H1 (cell line): ENCODE results near the gene SPTBN5. TPM values are rescaled to one million over a fixed set of nuclear protein-coding genes. Genes with fewer than 3 reads are reported as not detected.

Experiments used
- CTCF ChIA-PET: fragments of 300-600 bp; sonication (Branson Sonifier 250); formaldehyde crosslinking; loops from one replicate; lab custom pipeline; 2021; ENCODE audit not compliant: partially characterized antibody; lab: Charles Lee
- POLR2A ChIA-PET: fragments of 300-600 bp; sonication (Branson Sonifier 250); formaldehyde crosslinking; loops from one replicate; lab custom pipeline; 2021; ENCODE audit warnings: inconsistent platforms; ENCODE audit not compliant: partially characterized antibody; lab: Charles Lee
- DNase-seq, 2 experiments: peaks; one replicate each; pipeline versions ENCODE4 v3.0.0 to v3.0.0-alpha.2; 2010 to 2022; ENCODE audit warnings: low spot score in 2 of 2, low read depth in 1 of 2, mixed read lengths in 1 of 2
- FAIRE-seq: peaks from 2 replicates; lab custom pipeline; 2011; peaks lifted over from hg19 to GRCh38; lab: Jason Lieb, UNC
- H2AFZ ChIP-seq: 2 replicates; pipeline ENCODE4 v1.8.1; 2012; ENCODE audit warnings: low read length, inconsistent platforms
- H2AK5ac ChIP-seq: 2 replicates; pipeline ENCODE4 v1.6.1; 2013; ENCODE audit warnings: low read depth, low read length
- H2BK120ac ChIP-seq: replicated peaks from 2 replicates; pipeline ENCODE3; 2013; ENCODE audit warnings: low read depth, low read length, inconsistent platforms
- H2BK12ac ChIP-seq: 2 replicates; pipeline ENCODE4 v1.6.1; 2013; ENCODE audit warnings: low read depth, low read length
- H2BK15ac ChIP-seq: 2 replicates; pipeline ENCODE4 v1.6.1; 2013; ENCODE audit warnings: low read length
- H2BK20ac ChIP-seq: 2 replicates; pipeline ENCODE4 v1.6.1; 2013; ENCODE audit warnings: low read length
- H2BK5ac ChIP-seq: 2 replicates; pipeline ENCODE4 v1.6.1; 2013; ENCODE audit warnings: low read depth, low read length
- H3K14ac ChIP-seq: 2 replicates; pipeline ENCODE4 v1.6.1; 2013; ENCODE audit warnings: inconsistent platforms; ENCODE audit not compliant: insufficient read length
- H3K18ac ChIP-seq: 2 replicates; pipeline ENCODE4 v1.6.1; 2013; ENCODE audit warnings: low read length; ENCODE audit errors: extremely low read depth
- H3K23ac ChIP-seq: 2 replicates; pipeline ENCODE4 v1.6.1; 2013; ENCODE audit warnings: inconsistent platforms; ENCODE audit not compliant: insufficient read length
- H3K23me2 ChIP-seq: 2 replicates; pipeline ENCODE4 v1.6.1; 2013; ENCODE audit warnings: low read depth, low read length
- H3K27ac ChIP-seq: 2 replicates; pipeline ENCODE4 v1.6.1; 2011; ENCODE audit warnings: low read depth, low read length, inconsistent platforms
- H3K27me3 ChIP-seq, 4 experiments: replicated peaks in 1 of 4; 1 replicate in 1 of 4; 2 replicates in 3 of 4; pipeline versions ENCODE4 v1.6.1 to v1.8.1; 2011 to 2013; ENCODE audit warnings: low read length in 3 of 4, mild to moderate bottlenecking in 3 of 4, inconsistent platforms in 2 of 4, mixed read lengths in 2 of 4, moderate library complexity in 1 of 4; ENCODE audit not compliant: control insufficient read depth in 3 of 4, insufficient read depth in 3 of 4; ENCODE audit errors: extremely low read depth in 1 of 4
- H3K36me3 ChIP-seq, 4 experiments: 2 replicates each; pipeline versions ENCODE4 v1.6.1 to v1.8.1; 2011 to 2013; ENCODE audit warnings: mild to moderate bottlenecking in 4 of 4, low read length in 3 of 4, moderate library complexity in 2 of 4, control low read depth in 1 of 4, inconsistent platforms in 1 of 4; ENCODE audit not compliant: insufficient read depth in 4 of 4, control insufficient read depth in 2 of 4
- H3K4ac ChIP-seq: replicated peaks from 2 replicates; pipeline ENCODE3; 2013; ENCODE audit warnings: low read length, low read depth, mixed read lengths, inconsistent platforms; ENCODE audit not compliant: insufficient read length
- H3K4me1 ChIP-seq, 4 experiments: replicated peaks in 1 of 4; 1 replicate in 1 of 4; 2 replicates in 3 of 4; pipeline versions ENCODE4 v1.6.1 to v1.8.1; 2011 to 2013; ENCODE audit warnings: low read length in 3 of 4, inconsistent platforms in 2 of 4, mixed read lengths in 1 of 4; ENCODE audit not compliant: insufficient read depth in 4 of 4, control insufficient read depth in 3 of 4
- H3K4me2 ChIP-seq, 2 experiments: 2 replicates each; pipeline versions ENCODE4 v1.6.1 to v1.8.1; 2011 to 2013; ENCODE audit warnings: low read depth in 2 of 2, low read length in 2 of 2, control low read depth in 1 of 2, inconsistent platforms in 1 of 2, mild to moderate bottlenecking in 1 of 2; ENCODE audit not compliant: insufficient read depth in 1 of 2
- H3K4me3 ChIP-seq, 4 experiments: fragments of 200-600, 300-600 bp in 1 of 4; sonication (generic), shearing (Covaris generic), sonication (Bioruptor Twin) in 1 of 4; 2 replicates each; pipeline versions ENCODE4 v1.5.1 to v1.8.1; 2011 to 2016; ENCODE audit warnings: low read length in 4 of 4, low read depth in 3 of 4, control low read depth in 2 of 4, inconsistent platforms in 2 of 4, mild to moderate bottlenecking in 2 of 4, mixed read lengths in 1 of 4, moderate library complexity in 1 of 4; ENCODE audit not compliant: insufficient read depth in 2 of 4; ENCODE audit errors: extremely low read depth in 1 of 4
- H3K56ac ChIP-seq: replicated peaks from 2 replicates; pipeline ENCODE3; 2013; ENCODE audit warnings: low read depth, mild to moderate bottlenecking, mixed read lengths, low read length, inconsistent platforms; ENCODE audit not compliant: insufficient read length
- H3K79me1 ChIP-seq: 2 replicates; pipeline ENCODE4 v1.6.1; 2013; ENCODE audit warnings: low read depth, low read length, control low read depth
- H3K79me2 ChIP-seq, 2 experiments: 2 replicates each; pipeline versions ENCODE4 v1.6.1 to v1.8.1; 2012 to 2013; ENCODE audit warnings: low read length in 2 of 2, mild to moderate bottlenecking in 2 of 2, inconsistent platforms in 1 of 2; ENCODE audit not compliant: insufficient read depth in 2 of 2, control insufficient read depth in 1 of 2
- H3K9ac ChIP-seq, 4 experiments: replicated peaks in 1 of 4; 1 replicate in 1 of 4; 2 replicates in 3 of 4; pipeline versions ENCODE4 v1.6.1 to v1.8.1; 2011 to 2013; ENCODE audit warnings: low read depth in 3 of 4, low read length in 3 of 4, control low read depth in 2 of 4, mild to moderate bottlenecking in 2 of 4, moderate library complexity in 2 of 4, inconsistent platforms in 1 of 4; ENCODE audit errors: extremely low read depth in 1 of 4
- H3K9me3 ChIP-seq, 2 experiments: 2 replicates each; pipeline versions ENCODE4 v1.6.1 to v1.8.1; 2012 to 2013; ENCODE audit warnings: mild to moderate bottlenecking in 2 of 2, moderate library complexity in 2 of 2, control low read depth in 1 of 2, inconsistent platforms in 1 of 2, low read depth in 1 of 2, low read length in 1 of 2, mixed read lengths in 1 of 2; ENCODE audit not compliant: insufficient read depth in 2 of 2
- H4K20me1 ChIP-seq, 2 experiments: replicated peaks in 1 of 2; 2 replicates each; pipeline versions ENCODE3 to v1.8.1; 2011 to 2013; ENCODE audit warnings: inconsistent platforms in 2 of 2, low read length in 2 of 2, mild to moderate bottlenecking in 1 of 2; ENCODE audit not compliant: insufficient read depth in 2 of 2, control insufficient read depth in 1 of 2
- H4K5ac ChIP-seq: 2 replicates; pipeline ENCODE4 v1.6.1; 2013; ENCODE audit warnings: low read length, low read depth, mixed read lengths, inconsistent platforms; ENCODE audit not compliant: insufficient read length
- H4K8ac ChIP-seq: 2 replicates; pipeline ENCODE4 v1.8.0; 2013; ENCODE audit warnings: mild to moderate bottlenecking, moderate library complexity, low read length, inconsistent platforms; ENCODE audit not compliant: insufficient read depth; ENCODE audit errors: extremely low read depth
- H4K91ac ChIP-seq: replicated peaks from 2 replicates; pipeline ENCODE3; 2013; ENCODE audit warnings: low read length, mixed read lengths, inconsistent platforms; ENCODE audit not compliant: insufficient read length
- BRCA1 ChIP-seq: IDR thresholded peaks from 2 replicates; pipeline ENCODE4 v1.6.1; 2012; ENCODE audit warnings: low read depth, low read length, improper control_type of control experiment
- CBX5 ChIP-seq: fragments of 300-800, 300-1000 bp; sonication (generic); IDR thresholded peaks from 2 replicates; pipeline ENCODE4 v1.7.1; 2016; ENCODE audit warnings: antibody characterized with exemption, low read length, low read depth
- CHD2 ChIP-seq: IDR thresholded peaks from 2 replicates; pipeline ENCODE4 v1.6.1; 2012; ENCODE audit warnings: low read length, improper control_type of control experiment
- FOSL1 ChIP-seq: IDR thresholded peaks from 2 replicates; pipeline ENCODE4 v1.6.1; 2011; ENCODE audit warnings: mild to moderate bottlenecking, low read depth, low read length, moderate library complexity; ENCODE audit not compliant: insufficient read depth
- HDAC2 ChIP-seq, 2 experiments: fragments of 300-600 bp in 1 of 2; sonication (generic) in 1 of 2; IDR thresholded peaks; 2 replicates each; pipeline ENCODE4 v1.6.1; 2011 to 2012; ENCODE audit warnings: low read depth in 2 of 2, low read length in 2 of 2, mild to moderate bottlenecking in 2 of 2, moderate library complexity in 2 of 2, borderline replicate concordance in 1 of 2, inconsistent platforms in 1 of 2
- RBBP5 ChIP-seq: IDR thresholded peaks from 2 replicates; pipeline ENCODE4 v1.7.1; 2012; ENCODE audit warnings: low read depth, mild to moderate bottlenecking, inconsistent platforms, low read length, moderate library complexity, borderline replicate concordance
- SIN3A ChIP-seq, 2 experiments: IDR thresholded peaks in 1 of 2; conservative IDR thresholded peaks in 1 of 2; 2 replicates each; pipeline ENCODE4 v1.6.1; 2011 to 2012; ENCODE audit warnings: low read length in 2 of 2, improper control_type of control experiment in 1 of 2, low read depth in 1 of 2, mild to moderate bottlenecking in 1 of 2
- TBP ChIP-seq: IDR thresholded peaks from 2 replicates; pipeline ENCODE4 v1.6.1; 2011; ENCODE audit warnings: low read depth, low read length, improper control_type of control experiment
- WGBS, 2 experiments: shearing (Covaris generic) in 1 of 2; methylation state at CpG; one replicate each; pipeline versions ENCODE4 v1.1.6 to v1.1.7; 2013 to 2015; ENCODE audit warnings: low lambda C conversion rate in 2 of 2, mixed read lengths in 2 of 2, inconsistent platforms in 1 of 2, low coverage in 1 of 2, missing lambda C conversion rate in 1 of 2; ENCODE audit not compliant: insufficient replicate concordance in 2 of 2, insufficient coverage in 1 of 2, insufficient read length in 1 of 2; ENCODE audit errors: extremely low coverage in 1 of 2, missing lambda C conversion rate in 1 of 2; 5-methylcytosine and 5-hydroxymethylcytosine counted together
- polyA plus RNA-seq, 7 experiments: library from polyadenylated mRNA; depleted of rRNA in 3 of 7; stranded (reverse) in 5 of 7; unstranded in 2 of 7; fragments of >200 nt in 5 of 7; fragments of 200-250 nt in 2 of 7; gene quantifications; 1 replicate in 5 of 7; 2 replicates in 1 of 7; 4 replicates in 1 of 7; pipeline versions ENCODE4 v1.2.1 to v1.2.3, GENCODE V29; 2011 to 2013; ENCODE audit warnings: missing spikeins in 2 of 7, mixed read lengths in 2 of 7
- total RNA-seq: library from RNA; stranded (reverse); fragmentation: NEBNext Ultra II Directional; extraction: Animal tissue kit (Norgen Biotek cat#: 25700); gene quantifications from 2 replicates; pipeline ENCODE4 v1.2.1, GENCODE V29; 2021
- TF ChIP-seq, protein P1 (sequence below), 3 experiments: IDR thresholded peaks; 1 replicate in 2 of 3; 2 replicates in 1 of 3; pipeline versions ENCODE4 v1.5.1 to v1.6.1; 2011; ENCODE audit warnings: low read length in 3 of 3, mild to moderate bottlenecking in 3 of 3, inconsistent platforms in 2 of 3, low read depth in 1 of 3, moderate library complexity in 1 of 3; ENCODE audit not compliant: insufficient read depth in 1 of 3; ENCODE audit errors: control extremely low read depth in 1 of 3

SPTBN5 gene
- total and polyA plus RNA-seq, 2 of the 8 experiments (the other 6 are each of a cell fraction or from before 2014, with no cell fraction given) = 0.32 to 0.84 TPM

DNA sequence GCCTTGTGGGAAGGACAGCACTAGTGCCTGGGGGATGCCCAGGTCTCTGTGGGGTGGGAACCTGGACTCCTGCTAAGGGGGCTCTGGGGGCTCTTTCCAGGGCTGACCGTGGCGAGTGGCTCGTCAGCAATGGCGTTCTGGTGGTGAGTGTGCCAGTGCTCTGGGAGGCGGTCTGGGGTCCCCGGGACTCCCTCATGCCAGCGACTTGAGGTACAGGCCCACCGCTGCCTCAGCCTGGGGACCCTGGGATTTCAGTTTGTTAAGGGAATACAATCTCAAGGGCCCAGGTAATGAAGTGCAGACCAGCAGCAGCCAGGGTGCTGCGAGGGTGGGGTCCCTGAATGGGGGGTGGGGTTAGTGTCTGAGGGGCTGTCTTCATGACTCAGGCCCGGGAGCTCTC lies 52.7 kb downstream of the SPTBN5 start:
- Histone ChIP-seq H3K79me1 (no peaks in the 10 kb centered on the region; the same call in 1 of the 2 replicates), H3K9me3 (no peaks in the 10 kb centered on the region), H2BK20ac (no peak overlapping the region), H3K4ac (no peak overlapping the region), H3K14ac (no peak overlapping the region), H3K18ac (no peak overlapping the region), H4K8ac (no peak overlapping the region), H3K9ac (no peak overlapping the region), H2BK12ac (no peak overlapping the region), H2AFZ (no peak overlapping the region), H2BK5ac (no peak overlapping the region), H3K4me2 (no peak overlapping the region), H2BK120ac (no peak overlapping the region), H2AK5ac (no peak overlapping the region), H3K56ac (no peak overlapping the region), H3K36me3 (peaks cover 0 to under 1% (median under 1%) of the 10 kb centered on the region in 4 experiments; a peak in 2 of 8 replicates), H3K79me2 (no peaks in the 10 kb centered on the region), H3K4me1 (no peaks in the 10 kb centered on the region), H4K5ac (no peak overlapping the region), H4K91ac (no peak overlapping the region), H3K23me2 (no peaks in the 10 kb centered on the region), H3K4me3 (no peak overlapping the region), H3K27me3 (no peaks in the 10 kb centered on the region), H4K20me1 (peaks cover 0 to 2% of the 10 kb centered on the region in 2 experiments), H2BK15ac (no peak overlapping the region), H3K27ac (no peak overlapping the region), H3K23ac (no peak overlapping the region)
- CTCF ChIA-PET = interaction anchor here (0.7 to 4.0 kb wide), 3 partner anchors 17 to 66 kb away, joined by 3 to 14 read pairs (median 3); no protein-coding TSS in a partner anchor
- POLR2A ChIA-PET = interaction anchor here (1.0 to 6.8 kb wide), 4 partner anchors 10 to 54 kb away, joined by 3 to 45 read pairs (median 8); no protein-coding TSS in a partner anchor
- DNase-seq (no peak), FAIRE-seq (no peak)
- WGBS, 2 experiments = 90% methylated on average over 9 of the region's 10 CpGs; no CpG with 5 or more reads in 1 of the 2 experiments
- no peak for TF ChIP-seq FOSL1
- no peak for TF ChIP-seq HDAC2 (IDR thresholded peaks at IDR 0.05; ENCODE audit: borderline replicate concordance in 1 of 2, low read depth in 2 of 2, low read length in 2 of 2)
- TF ChIP-seq SIN3A (conservative IDR thresholded peaks at IDR 0.05 in 1 of 2, IDR thresholded peaks at IDR 0.05 in 1 of 2; ENCODE audit: low read depth in 1 of 2, low read length in 2 of 2) = no peak
- TF ChIP-seq TBP = no peak
- no peak for TF ChIP-seq RBBP5
- no peak for TF ChIP-seq BRCA1
- no peak for TF ChIP-seq CBX5
- no peak for TF ChIP-seq CHD2
- TF ChIP-seq, protein P1, sequence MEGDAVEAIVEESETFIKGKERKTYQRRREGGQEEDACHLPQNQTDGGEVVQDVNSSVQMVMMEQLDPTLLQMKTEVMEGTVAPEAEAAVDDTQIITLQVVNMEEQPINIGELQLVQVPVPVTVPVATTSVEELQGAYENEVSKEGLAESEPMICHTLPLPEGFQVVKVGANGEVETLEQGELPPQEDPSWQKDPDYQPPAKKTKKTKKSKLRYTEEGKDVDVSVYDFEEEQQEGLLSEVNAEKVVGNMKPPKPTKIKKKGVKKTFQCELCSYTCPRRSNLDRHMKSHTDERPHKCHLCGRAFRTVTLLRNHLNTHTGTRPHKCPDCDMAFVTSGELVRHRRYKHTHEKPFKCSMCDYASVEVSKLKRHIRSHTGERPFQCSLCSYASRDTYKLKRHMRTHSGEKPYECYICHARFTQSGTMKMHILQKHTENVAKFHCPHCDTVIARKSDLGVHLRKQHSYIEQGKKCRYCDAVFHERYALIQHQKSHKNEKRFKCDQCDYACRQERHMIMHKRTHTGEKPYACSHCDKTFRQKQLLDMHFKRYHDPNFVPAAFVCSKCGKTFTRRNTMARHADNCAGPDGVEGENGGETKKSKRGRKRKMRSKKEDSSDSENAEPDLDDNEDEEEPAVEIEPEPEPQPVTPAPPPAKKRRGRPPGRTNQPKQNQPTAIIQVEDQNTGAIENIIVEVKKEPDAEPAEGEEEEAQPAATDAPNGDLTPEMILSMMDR (IDR thresholded peaks at IDR 0.05; ENCODE audit: control extremely low read depth in 1 of 3, insufficient read depth in 1 of 3, low read depth in 1 of 3, low read length in 3 of 3) = no peak
